OCI-LY1 (cell line): ENCODE data around the gene CXCL6.

ENCODE experiments used
- CTCF ChIP-seq: fragments of 200-600 bp; sonication (generic), shearing (Covaris generic); IDR thresholded peaks from 2 replicates; pipeline ENCODE4 v1.5.1; 2017; ENCODE audit warnings: mild to moderate bottlenecking, antibody characterized with exemption, low read length, moderate library complexity, mixed read lengths
- EZH2 ChIP-seq: fragments of 200-600 bp; sonication (generic), shearing (Covaris generic); IDR thresholded peaks from 2 replicates; pipeline ENCODE4 v1.8.0; 2017; ENCODE audit warnings: borderline replicate concordance, mixed run types, mild to moderate bottlenecking, antibody characterized with exemption, low read length, moderate library complexity, mixed read lengths

DNA sequence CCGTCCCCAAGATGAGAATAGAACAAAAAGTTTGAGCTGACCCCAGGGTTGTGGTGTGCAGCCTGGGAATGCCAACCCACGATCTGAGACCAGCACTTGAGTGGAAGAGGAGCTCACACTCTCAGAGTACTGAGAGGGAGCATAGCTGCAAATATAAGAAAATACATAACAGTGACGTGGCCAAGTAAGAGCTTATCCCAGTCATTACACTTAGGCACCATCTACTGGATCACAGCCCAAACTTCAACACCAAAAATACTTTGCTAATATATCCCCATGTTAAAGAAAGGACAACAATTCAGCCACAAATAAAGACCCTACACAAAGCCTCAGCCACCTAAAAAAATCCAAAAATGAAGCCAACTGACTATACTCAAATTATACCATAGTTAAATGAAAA lies 33.3 kb upstream of the CXCL6 start:
- TF ChIP-seq CTCF (no peak), EZH2 (no peak)
